Ectodermal cell (in vitro differentiated cells): ENCODE measurements around the gene TMEM106C.

ENCODE experiments used
- H3K27ac ChIP-seq: 2 replicates; pipeline ENCODE4 v1.7.0; 2013; ENCODE audit warnings: mild to moderate bottlenecking, low read depth, low read length; ENCODE audit not compliant: insufficient read depth, poor library complexity, severe bottlenecking
- H3K27me3 ChIP-seq: 2 replicates; pipeline ENCODE4 v1.7.0; 2013; ENCODE audit warnings: mild to moderate bottlenecking, low read length; ENCODE audit not compliant: insufficient read depth, control insufficient read depth, poor library complexity, severe bottlenecking
- H3K36me3 ChIP-seq: one replicate; pipeline ENCODE4 v1.7.0; 2013; ENCODE audit warnings: low read length; ENCODE audit not compliant: control insufficient read depth, insufficient read depth
- H3K4me1 ChIP-seq: one replicate; pipeline ENCODE4 v1.7.0; 2013; ENCODE audit warnings: low read length; ENCODE audit not compliant: control insufficient read depth, insufficient read depth
- H3K4me3 ChIP-seq: 2 replicates; pipeline ENCODE4 v1.7.0; 2013; ENCODE audit warnings: low read depth, low read length, control low read depth; ENCODE audit not compliant: insufficient read depth
- H3K9me3 ChIP-seq: 2 replicates; pipeline ENCODE4 v1.7.0; 2013; ENCODE audit warnings: mild to moderate bottlenecking, low read length, moderate library complexity; ENCODE audit not compliant: control insufficient read depth
- WGBS, 2 experiments: methylation state at CpG; one replicate each; pipeline ENCODE4 v1.1.7; 2013; ENCODE audit warnings: missing lambda C conversion rate in 2 of 2; 5-methylcytosine and 5-hydroxymethylcytosine counted together

The TMEM106C gene

DNA sequence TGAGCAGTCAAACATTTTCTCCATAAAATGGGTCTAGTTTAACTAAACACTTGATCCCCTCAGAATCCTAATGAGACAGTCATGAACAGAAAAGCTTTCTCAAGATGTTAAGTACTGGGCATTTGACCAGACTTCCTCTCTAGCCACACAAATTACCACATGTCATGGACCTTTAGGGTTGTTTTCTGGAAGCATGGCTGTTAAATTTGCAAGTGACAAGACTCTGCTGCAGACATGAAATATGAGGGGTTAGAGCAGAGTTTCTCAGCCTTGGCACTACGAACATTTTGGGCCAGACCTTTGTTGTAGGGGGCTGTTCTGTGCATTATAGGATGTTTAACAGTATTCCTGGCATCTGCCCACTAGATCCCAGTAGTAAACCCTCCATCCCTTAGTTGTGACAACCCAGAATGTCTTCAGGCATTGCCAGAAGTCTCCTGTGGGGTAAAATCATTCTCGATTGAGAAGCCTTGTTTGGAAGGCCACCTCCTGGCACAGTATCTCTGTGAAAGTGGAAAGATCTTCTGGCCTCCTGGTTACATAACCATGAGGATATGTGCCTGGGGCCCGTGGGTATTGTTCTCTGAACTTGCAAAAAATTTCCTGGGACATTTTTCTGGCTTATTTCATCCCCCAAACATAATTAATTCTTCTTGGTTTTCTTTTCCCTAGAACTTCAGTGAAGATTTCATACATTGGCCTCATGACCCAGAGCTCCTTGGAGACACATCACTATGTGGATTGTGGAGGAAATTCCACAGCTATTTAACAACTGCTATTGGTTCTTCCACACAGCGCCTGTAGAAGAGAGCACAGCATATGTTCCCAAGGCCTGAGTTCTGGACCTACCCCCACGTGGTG, 4.3 kb downstream of the TMEM106C start:
- Histone ChIP-seq H3K4me3 (no peak overlapping the region), H3K36me3 (peaks cover 5% of the 10 kb centered on the region)
- WGBS, 2 experiments: 73 to 79% methylated on average over 5 of the region's 5 CpGs

GRCh38 chr12:47969845-47970244, 6.4 kb downstream of the TMEM106C start:
- no peak overlapping the region for H3K4me3 ChIP-seq
- peaks cover 6% of the 10 kb centered on the region for H3K27me3 ChIP-seq
- H3K36me3 ChIP-seq: peaks cover 21% of the 10 kb centered on the region
- no peaks in the 10 kb centered on the region for H3K4me1 ChIP-seq
- WGBS, 2 experiments: 86 to 88% methylated on average over 1 to 3 of the region's 3 CpGs
- no peaks in the 10 kb centered on the region for H3K9me3 ChIP-seq
- H3K27ac ChIP-seq: no peak overlapping the region

More for the DNA sequence above, 4.3 kb downstream of the TMEM106C start:
- no peaks in the 10 kb centered on the region for H3K9me3 ChIP-seq
- no peak overlapping the region for H3K27ac ChIP-seq
- peaks cover 26% of the 10 kb centered on the region for H3K27me3 ChIP-seq
- H3K4me1 ChIP-seq: peaks cover 11% of the 10 kb centered on the region

DNA sequence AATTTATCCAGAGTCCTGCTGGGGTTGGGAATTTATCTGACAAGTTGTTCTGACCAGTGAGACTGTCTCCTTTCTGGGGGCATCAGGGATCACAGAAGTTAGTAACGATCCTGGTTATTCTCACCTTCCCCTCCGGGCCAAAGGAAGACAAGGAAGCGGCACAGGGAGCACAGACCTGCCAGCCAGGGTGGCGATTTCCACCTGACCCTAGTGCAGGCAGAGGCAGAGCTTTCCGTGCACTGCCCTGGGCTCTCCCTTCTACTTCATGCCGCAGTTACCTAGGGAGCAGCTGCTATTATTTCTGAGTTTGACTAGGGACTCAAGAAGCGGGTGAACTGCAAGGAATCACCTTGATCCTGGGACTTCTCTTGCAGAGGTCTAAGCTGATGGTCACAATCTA, 7.4 kb downstream of the TMEM106C start:
- 80 to 82% methylated on average over 7 of the region's 7 CpGs for WGBS, 2 experiments
- Histone ChIP-seq H3K4me3 (no peak overlapping the region), H3K9me3 (no peaks in the 10 kb centered on the region), H3K36me3 (peaks cover 31% of the 10 kb centered on the region), H3K27ac (no peak overlapping the region), H3K27me3 (no peaks in the 10 kb centered on the region), H3K4me1 (no peaks in the 10 kb centered on the region)

- 94% methylated on average over 6 of the region's 6 CpGs for WGBS, 2 experiments
These were observed 9.5 kb downstream of the TMEM106C start for GRCh38 chr12:47972895-47973294.

DNA sequence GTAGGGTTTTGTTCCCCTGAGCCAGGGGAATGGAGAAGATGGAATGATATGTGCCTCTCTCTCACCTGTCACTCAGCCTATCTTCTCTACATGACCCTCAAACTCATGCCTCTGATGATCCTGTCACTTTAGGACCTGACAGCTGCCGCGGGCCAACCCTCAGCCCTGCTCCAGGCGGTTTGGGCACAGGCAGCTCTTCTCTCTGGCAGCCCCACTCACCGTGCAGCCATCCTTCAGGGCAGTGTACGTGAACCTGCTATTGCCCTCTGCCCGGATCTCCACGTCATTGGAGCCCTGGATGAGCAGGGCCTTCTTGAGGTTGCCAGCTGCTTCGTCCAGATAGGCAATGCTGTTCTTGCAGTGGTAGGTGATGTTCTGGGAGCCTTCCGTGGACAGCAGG, 10.5 kb downstream of the TMEM106C start:
- no peaks in the 10 kb centered on the region for H3K4me1 ChIP-seq
- no peak overlapping the region for H3K4me3 ChIP-seq
- peaks cover 60% of the 10 kb centered on the region for H3K36me3 ChIP-seq
- H3K9me3 ChIP-seq: no peaks in the 10 kb centered on the region
- no peaks in the 10 kb centered on the region for H3K27me3 ChIP-seq
- WGBS, 2 experiments: 85 to 86% methylated on average over 9 of the region's 9 CpGs
- no peak overlapping the region for H3K27ac ChIP-seq

More at GRCh38 chr12:47972895-47973294, 9.5 kb downstream of the TMEM106C start:
- no peak overlapping the region for H3K4me3 ChIP-seq
- H3K9me3 ChIP-seq: no peaks in the 10 kb centered on the region
- no peaks in the 10 kb centered on the region for H3K27me3 ChIP-seq
- no peaks in the 10 kb centered on the region for H3K4me1 ChIP-seq
- no peak overlapping the region for H3K27ac ChIP-seq
- peaks cover 51% of the 10 kb centered on the region for H3K36me3 ChIP-seq

DNA sequence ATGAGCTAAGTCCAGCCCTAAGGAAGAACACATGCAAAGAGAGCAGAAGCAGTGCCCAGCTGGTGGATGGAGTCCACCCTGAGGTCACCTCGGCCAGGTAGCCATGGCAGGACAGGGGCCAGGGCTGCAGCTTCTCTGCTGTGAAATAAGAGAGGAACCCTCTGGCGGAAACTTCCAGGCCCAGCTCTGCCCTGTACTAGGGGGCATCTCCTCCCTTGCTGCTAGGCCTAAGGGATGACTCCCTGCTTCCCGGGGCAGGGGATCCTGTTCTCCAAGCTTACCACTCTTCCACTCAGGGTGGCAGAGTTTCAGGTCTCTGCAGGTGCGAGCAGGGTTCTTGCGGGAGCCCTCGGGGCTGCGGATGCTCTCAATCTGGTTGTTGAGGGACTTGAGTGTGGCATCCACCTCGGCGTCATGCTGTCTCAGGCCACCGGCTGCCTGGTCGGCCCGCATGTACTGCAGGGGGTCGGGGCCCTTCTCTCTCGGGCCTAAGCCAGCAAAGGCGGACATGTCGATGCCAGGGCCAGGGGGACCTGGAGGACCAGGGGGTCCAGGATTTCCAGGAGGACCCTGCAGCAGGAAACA, 11.7 kb downstream of the TMEM106C start:
- no peak overlapping the region for H3K4me3 ChIP-seq
- H3K27ac ChIP-seq: no peak overlapping the region
- H3K36me3 ChIP-seq: peaks cover 71% of the 10 kb centered on the region
- no peaks in the 10 kb centered on the region for H3K4me1 ChIP-seq
- H3K27me3 ChIP-seq: no peaks in the 10 kb centered on the region
- 94 to 97% methylated on average over 16 of the region's 16 CpGs for WGBS, 2 experiments
- no peaks in the 10 kb centered on the region for H3K9me3 ChIP-seq

- no peaks in the 10 kb centered on the region for H3K9me3 ChIP-seq
- 91 to 94% methylated on average over 11 of the region's 11 CpGs for WGBS, 2 experiments
- no peaks in the 10 kb centered on the region for H3K27me3 ChIP-seq
- H3K4me3 ChIP-seq: no peak overlapping the region
- no peak overlapping the region for H3K27ac ChIP-seq
- H3K4me1 ChIP-seq: no peaks in the 10 kb centered on the region
- H3K36me3 ChIP-seq: peaks cover 78% of the 10 kb centered on the region
These were observed 12.4 kb downstream of the TMEM106C start for GRCh38 chr12:47975816-47976215.

GRCh38 chr12:47977046-47977771, 13.8 kb downstream of the TMEM106C start:
- 93 to 95% methylated on average over 12 of the region's 12 CpGs for WGBS, 2 experiments
- Histone ChIP-seq H3K27me3 (no peaks in the 10 kb centered on the region), H3K9me3 (no peaks in the 10 kb centered on the region), H3K4me1 (no peaks in the 10 kb centered on the region), H3K27ac (no peak overlapping the region), H3K36me3 (peaks cover 81% of the 10 kb centered on the region), H3K4me3 (no peak overlapping the region)

GRCh38 chr12:47977772-47978597, 14.6 kb downstream of the TMEM106C start:
- H3K4me1 ChIP-seq: no peaks in the 10 kb centered on the region
- no peak overlapping the region for H3K27ac ChIP-seq
- no peaks in the 10 kb centered on the region for H3K9me3 ChIP-seq
- H3K4me3 ChIP-seq: no peak overlapping the region
- H3K36me3 ChIP-seq: peaks cover 82% of the 10 kb centered on the region
- WGBS, 2 experiments: 87 to 92% methylated on average over 18 of the region's 18 CpGs
- no peaks in the 10 kb centered on the region for H3K27me3 ChIP-seq
